Hindlimb muscle (tissue), 1 donor: Measurements from ENCODE around the gene ADRA1B. TPM values are rescaled to one million over a fixed set of nuclear protein-coding genes. Genes with fewer than 3 reads are reported as not detected.
"Not testable (repeated sequence)": the region's sequence is repeated elsewhere in the genome, so short reads cannot be mapped to it uniquely, and the experiment has no call there.

Source experiments
- DNase-seq: peaks from one replicate; pipeline ENCODE4 v3.0.0-alpha.2; 2013
- polyA plus RNA-seq: library from polyadenylated mRNA; unstranded; fragments of 120-200 nt; gene quantifications from one replicate; pipeline ENCODE4 v1.2.1, GENCODE V29; 2013; ENCODE audit not compliant: insufficient read length

Gene ADRA1B
- polyA plus RNA-seq, 1 donor: 0.92 TPM

DNA sequence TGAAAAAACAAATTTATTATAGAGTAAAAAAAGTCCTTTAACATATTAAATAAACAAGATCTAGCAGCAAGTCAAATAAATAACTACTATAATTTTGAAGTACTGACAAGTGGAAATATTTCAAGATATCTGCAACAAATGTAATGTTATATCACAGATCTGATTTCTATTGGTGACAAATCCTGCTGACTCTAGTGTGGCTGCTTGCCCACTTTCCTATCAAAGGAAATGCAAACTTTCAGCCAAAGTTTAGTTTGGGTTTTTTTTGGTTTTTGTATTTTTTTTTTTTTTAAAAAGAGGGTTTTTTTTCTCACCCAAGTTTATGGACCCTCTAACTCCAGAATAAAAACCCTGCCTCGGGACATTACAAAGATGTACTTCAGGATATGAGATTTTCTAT lies 12.9 kb downstream of the ADRA1B start:
- DNase-seq: no peak

GRCh38 chr5:159933531-159934485 lies 17.5 kb downstream of the ADRA1B start:
- DNase-seq: no peak

- no peak for DNase-seq
Observed at GRCh38 chr5:159935946-159936345, 19.7 kb downstream of the ADRA1B start.

- no peak for DNase-seq
Observed at GRCh38 chr5:159936686-159937329, 20.5 kb downstream of the ADRA1B start.

DNA sequence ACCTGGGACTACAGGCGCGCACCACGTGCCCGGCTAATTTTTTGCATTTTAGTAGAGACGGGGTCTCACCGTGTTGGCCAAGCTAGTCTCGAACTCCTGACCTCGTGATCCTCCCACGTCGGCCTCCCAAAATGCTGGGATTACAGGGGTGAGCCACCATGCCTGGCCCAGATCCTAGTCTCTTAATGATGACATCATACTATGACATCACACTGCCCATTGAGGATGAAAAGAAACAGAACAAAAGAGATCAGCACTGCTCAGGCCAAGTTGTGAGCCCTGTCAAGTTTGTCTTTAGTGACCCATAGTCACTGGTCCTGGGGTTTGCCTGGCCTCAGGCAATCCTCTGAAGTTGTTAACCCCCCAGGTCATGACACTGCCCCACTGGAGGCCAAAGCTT lies 21.3 kb downstream of the ADRA1B start:
- no peak for DNase-seq

DNA sequence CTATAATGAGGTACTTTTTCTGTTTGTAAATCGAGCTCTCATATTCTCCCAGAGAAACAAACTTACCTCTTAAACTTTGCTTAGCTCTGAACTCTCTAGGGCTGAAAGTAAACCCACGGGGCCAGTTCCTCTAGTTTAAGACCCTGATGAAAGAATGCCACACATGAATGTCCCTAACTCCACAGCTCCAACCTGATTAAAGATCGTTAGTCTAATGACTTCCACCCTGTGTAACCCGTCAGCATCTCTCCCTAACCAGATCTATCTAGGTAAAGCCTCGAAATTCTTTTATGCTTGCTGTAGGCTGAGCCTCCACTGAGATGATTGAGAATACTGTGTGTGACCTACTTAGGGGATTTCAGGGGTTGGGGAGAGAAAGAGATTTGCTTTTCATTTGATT lies 27.0 kb downstream of the ADRA1B start:
- no peak for DNase-seq

DNA sequence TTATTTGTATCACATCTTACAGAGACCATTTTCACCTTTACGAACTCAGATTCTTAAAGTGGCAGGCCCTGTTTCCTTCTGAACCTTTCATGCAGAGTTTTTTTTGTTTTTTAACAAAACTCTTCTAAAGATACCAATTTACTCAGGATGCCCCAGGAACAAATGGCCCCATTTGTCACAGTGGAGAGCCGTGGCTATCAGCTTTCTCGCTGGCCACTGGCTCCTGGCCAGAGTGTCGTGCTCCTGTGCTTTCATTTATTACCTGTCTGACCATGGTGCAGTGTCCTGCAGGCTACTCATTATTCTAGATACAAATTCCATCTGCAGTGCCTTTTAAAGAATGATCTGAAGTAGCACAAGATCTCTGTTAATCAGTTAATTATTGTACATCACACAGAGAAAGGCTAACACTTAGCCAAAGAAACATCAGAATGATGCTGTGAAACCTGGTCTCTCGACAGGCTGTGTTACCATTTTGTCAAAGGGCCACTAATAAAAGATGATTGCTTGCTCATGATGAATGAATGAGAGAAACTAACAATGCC lies 27.8 kb downstream of the ADRA1B start:
- no peak for DNase-seq

GRCh38 chr5:159945359-159945758 lies 29.1 kb downstream of the ADRA1B start:
- DNase-seq: no peak

GRCh38 chr5:159947708-159948358 lies 31.6 kb downstream of the ADRA1B start:
- DNase-seq: no peak

GRCh38 chr5:159951387-159951786 lies 35.1 kb downstream of the ADRA1B start:
- no peak for DNase-seq

GRCh38 chr5:159951834-159952233 lies 35.6 kb downstream of the ADRA1B start:
- DNase-seq: no peak

DNA sequence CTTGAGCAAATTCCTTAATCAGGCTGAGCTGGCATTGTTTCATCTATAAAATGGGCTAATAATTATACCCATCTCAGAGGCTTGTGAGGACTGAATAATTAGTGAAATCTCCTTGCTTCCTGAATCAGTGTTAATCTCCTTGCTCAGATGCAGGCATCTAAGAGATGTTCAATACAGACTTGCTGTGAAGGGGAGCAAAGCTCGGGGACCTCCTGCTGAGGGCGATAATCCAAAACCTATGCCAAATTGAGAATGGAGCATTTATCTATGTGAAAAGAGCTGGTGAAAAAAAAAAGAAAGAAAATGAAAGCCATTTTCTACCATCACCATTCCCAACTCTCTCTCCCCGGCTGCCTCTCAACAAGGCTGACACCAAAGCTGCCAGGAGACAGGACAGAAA lies 37.3 kb downstream of the ADRA1B start:
- DNase-seq: no peak

- no peak for DNase-seq
Observed at GRCh38 chr5:159955056-159955624, 38.9 kb downstream of the ADRA1B start.

DNA sequence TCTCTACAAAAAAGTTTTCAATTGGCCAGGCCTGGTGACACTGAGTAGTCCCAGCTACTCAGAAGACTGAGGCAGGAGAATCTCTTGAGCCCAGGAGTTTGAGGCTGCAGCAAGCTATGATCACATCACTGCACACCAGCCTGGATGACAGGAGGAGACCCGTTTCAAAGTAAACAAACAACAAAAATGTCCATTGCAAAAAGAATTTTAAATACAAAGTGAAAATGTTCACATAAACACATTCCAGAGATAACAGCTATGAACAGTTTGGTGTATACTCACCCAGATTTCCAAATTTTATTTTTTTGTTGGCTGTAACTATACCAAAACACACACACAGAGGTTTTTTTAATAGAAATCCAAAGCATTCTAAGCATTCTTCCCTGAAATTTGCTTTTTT lies 39.8 kb downstream of the ADRA1B start:
- DNase-seq: no peak

GRCh38 chr5:159961176-159962160 lies 45.2 kb downstream of the ADRA1B start:
- DNase-seq: no peak

DNA sequence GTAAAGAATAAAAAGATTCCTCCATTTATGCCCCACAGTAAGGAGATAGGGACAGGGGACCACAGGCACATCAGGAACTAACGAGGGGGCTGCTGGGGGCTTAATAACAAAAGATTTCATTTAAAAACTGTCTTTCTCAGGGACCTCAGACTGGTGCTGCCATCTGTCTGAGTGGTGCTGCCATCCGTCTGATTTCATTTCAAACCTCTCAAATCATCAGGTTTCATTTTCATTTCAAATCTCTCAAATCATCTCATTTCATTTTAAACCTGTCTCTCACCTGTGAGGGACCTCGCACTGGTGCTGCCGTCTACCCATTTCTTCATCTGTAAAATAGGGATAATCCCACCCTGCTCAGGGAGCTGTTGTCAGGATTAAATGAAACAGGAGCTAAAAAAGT lies 45.9 kb downstream of the ADRA1B start:
- DNase-seq: no peak

GRCh38 chr5:159963935-159964334 lies 47.7 kb downstream of the ADRA1B start:
- DNase-seq: no peak

GRCh38 chr5:159965031-159965837 lies 49.0 kb downstream of the ADRA1B start:
- peak; percentile 18 for DNase-seq

- DNase-seq: not testable (repeated sequence)
Observed at GRCh38 chr5:159965838-159966128, 49.5 kb downstream of the ADRA1B start.

- no peak for DNase-seq
Observed at GRCh38 chr5:159969966-159970365, 53.7 kb downstream of the ADRA1B start.

- DNase-seq: no peak
Observed at GRCh38 chr5:159971038-159971437, 54.8 kb downstream of the ADRA1B start.
